ENCODE measurements around the gene MEA1.

DNA sequence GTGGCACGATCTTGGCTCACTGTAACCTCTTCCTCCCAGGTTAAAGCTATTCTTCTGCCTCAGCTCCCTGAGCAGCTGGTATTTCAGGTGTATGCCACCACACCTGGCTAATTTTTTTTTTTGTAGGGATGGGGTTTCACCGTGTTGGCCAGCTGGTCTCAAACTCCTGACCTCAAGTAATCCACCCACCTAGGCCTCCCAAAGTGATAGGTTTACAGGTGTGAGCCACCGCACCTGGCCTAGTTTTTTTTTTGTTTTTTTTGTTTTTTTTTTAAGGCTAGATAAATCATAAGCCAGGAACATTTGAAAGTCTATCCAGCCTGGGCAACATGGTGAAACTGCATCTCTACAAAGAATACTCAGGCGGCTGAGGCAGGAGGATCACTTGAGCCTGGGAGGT lies 18.6 kb upstream of the MEA1 start:
- TF ChIP-seq EZH2 (IDR thresholded peaks at IDR 0.05; ENCODE audit: insufficient read depth, low read length), result no peak
- TF ChIP-seq, protein P1, sequence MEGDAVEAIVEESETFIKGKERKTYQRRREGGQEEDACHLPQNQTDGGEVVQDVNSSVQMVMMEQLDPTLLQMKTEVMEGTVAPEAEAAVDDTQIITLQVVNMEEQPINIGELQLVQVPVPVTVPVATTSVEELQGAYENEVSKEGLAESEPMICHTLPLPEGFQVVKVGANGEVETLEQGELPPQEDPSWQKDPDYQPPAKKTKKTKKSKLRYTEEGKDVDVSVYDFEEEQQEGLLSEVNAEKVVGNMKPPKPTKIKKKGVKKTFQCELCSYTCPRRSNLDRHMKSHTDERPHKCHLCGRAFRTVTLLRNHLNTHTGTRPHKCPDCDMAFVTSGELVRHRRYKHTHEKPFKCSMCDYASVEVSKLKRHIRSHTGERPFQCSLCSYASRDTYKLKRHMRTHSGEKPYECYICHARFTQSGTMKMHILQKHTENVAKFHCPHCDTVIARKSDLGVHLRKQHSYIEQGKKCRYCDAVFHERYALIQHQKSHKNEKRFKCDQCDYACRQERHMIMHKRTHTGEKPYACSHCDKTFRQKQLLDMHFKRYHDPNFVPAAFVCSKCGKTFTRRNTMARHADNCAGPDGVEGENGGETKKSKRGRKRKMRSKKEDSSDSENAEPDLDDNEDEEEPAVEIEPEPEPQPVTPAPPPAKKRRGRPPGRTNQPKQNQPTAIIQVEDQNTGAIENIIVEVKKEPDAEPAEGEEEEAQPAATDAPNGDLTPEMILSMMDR (IDR thresholded peaks at IDR 0.05; ENCODE audit: insufficient read depth, low read depth, low read length), result no peak

Data from astrocyte (in vitro differentiated cells and primary cell).